HFF-Myc (cell line): ENCODE measurements around the gene RASD2.

Experiments used
- DNase-seq: peaks from one replicate; pipeline ENCODE4 v3.0.0-alpha.2; 2011; ENCODE audit warnings: low read depth; ENCODE audit errors: extremely low read depth
- H3K4me3 ChIP-seq: replicated peaks from 2 replicates; pipeline ENCODE4 v1.5.1; 2011; ENCODE audit warnings: low read depth, mild to moderate bottlenecking, control low read depth, low read length
- CTCF ChIP-seq: IDR thresholded peaks from 2 replicates; pipeline ENCODE4 v1.5.1; 2012; ENCODE audit warnings: mild to moderate bottlenecking, low read depth, low read length, control low read depth; ENCODE audit errors: missing control alignments

Gene RASD2

GRCh38 chr22:35564975-35565867, 24.6 kb downstream of the RASD2 start:
- DNase-seq: no peak
- no peak overlapping the region for H3K4me3 ChIP-seq
- TF ChIP-seq CTCF: no peak

GRCh38 chr22:35567351-35568141, 26.9 kb downstream of the RASD2 start:
- no peak for TF ChIP-seq CTCF
- DNase-seq: no peak
- no peak overlapping the region for H3K4me3 ChIP-seq

GRCh38 chr22:35568751-35569739, 28.4 kb downstream of the RASD2 start:
- DNase-seq: no peak
- H3K4me3 ChIP-seq: no peak overlapping the region
- no peak for TF ChIP-seq CTCF

GRCh38 chr22:35569916-35570315, 29.3 kb downstream of the RASD2 start:
- no peak for DNase-seq
- no peak overlapping the region for H3K4me3 ChIP-seq
- TF ChIP-seq CTCF: no peak

GRCh38 chr22:35570686-35571194, 30.1 kb downstream of the RASD2 start:
- DNase-seq: no peak
- H3K4me3 ChIP-seq: no peak overlapping the region
- no peak for TF ChIP-seq CTCF

- H3K4me3 ChIP-seq: no peak overlapping the region
- DNase-seq: no peak
- TF ChIP-seq CTCF: no peak
These were observed 31.9 kb downstream of the RASD2 start for GRCh38 chr22:35572556-35572955.
